HG03097 (cell line): Measurements from ENCODE around the gene KPNB1.

ENCODE experiments used
- ATAC-seq: cut with Tn5 transposase; IDR thresholded peaks from one replicate; pipeline ENCODE4 v1.9.1; 2021; ENCODE audit not compliant: unreplicated experiment, low FRiP score

KPNB1 gene

GRCh38 chr17:47649153-47649971 lies at the start of gene KPNB1:
KPNB1 (plus strand) TSS chr17:47649919; CDS start chr17:47650245, 326 bp downstream.
- peak; percentile 75 for ATAC-seq

- ATAC-seq: no peak
Observed at GRCh38 chr17:47603830-47604597, 45.7 kb upstream of the KPNB1 start.

- no peak for ATAC-seq
Observed at GRCh38 chr17:47604598-47604927, 45.2 kb upstream of the KPNB1 start.

- no peak for ATAC-seq
Observed at GRCh38 chr17:47605011-47605410, 44.7 kb upstream of the KPNB1 start.

- no peak for ATAC-seq
Observed at GRCh38 chr17:47607481-47607880, 42.2 kb upstream of the KPNB1 start.

GRCh38 chr17:47611372-47612350 lies 38.1 kb upstream of the KPNB1 start:
- ATAC-seq: no peak

- ATAC-seq: no peak
Observed at GRCh38 chr17:47615766-47616424, 33.8 kb upstream of the KPNB1 start.

GRCh38 chr17:47618410-47618809 lies 31.3 kb upstream of the KPNB1 start:
- no peak for ATAC-seq

- no peak for ATAC-seq
Observed at GRCh38 chr17:47620503-47621245, 29.0 kb upstream of the KPNB1 start.

DNA sequence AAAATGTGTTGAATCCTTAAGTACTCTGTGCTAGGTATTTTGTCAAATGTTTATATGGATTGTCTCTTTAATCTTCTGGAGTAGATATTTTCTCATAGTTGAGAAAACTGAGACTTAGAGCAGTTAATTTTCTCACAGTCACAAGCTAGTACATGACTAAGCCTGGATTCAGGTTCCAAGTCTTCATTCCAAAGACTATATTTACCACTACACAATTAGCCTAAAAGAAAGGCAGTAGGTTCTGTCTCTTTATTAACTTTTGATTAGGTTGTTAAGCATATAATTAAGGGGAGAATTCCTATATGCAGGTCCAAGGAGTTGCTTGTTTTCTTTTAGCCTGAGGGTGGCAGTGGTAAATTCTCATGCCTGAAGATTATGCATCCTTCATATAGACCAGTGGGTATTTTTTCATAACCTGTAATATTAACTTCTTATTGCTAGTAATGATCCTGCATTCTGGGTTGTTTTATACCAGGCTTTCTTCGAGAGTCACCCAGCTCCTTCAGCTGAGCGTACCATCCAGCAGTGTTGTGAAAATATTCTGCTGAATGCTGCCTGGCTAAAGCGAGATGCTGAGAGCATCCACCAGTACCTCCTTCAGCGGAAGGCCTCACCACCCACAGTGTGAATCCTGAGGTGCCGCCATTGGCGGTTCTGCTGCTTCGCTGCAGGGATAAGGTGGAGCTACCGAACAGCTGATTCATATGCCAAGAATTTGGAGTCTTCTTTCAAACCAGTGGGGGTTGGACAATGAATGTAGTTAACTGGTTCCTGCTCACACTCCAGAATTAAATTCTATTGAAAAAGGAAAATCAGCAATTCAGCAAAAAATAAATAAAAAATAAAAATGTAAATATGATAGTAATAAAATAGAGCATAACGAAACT lies 28.2 kb upstream of the KPNB1 start:
- no peak for ATAC-seq

- no peak for ATAC-seq
Observed at GRCh38 chr17:47622180-47622549, 27.6 kb upstream of the KPNB1 start.

GRCh38 chr17:47624727-47625068 lies 25.0 kb upstream of the KPNB1 start:
- ATAC-seq: no peak

- ATAC-seq: no peak
Observed at GRCh38 chr17:47628014-47628566, 21.6 kb upstream of the KPNB1 start.

DNA sequence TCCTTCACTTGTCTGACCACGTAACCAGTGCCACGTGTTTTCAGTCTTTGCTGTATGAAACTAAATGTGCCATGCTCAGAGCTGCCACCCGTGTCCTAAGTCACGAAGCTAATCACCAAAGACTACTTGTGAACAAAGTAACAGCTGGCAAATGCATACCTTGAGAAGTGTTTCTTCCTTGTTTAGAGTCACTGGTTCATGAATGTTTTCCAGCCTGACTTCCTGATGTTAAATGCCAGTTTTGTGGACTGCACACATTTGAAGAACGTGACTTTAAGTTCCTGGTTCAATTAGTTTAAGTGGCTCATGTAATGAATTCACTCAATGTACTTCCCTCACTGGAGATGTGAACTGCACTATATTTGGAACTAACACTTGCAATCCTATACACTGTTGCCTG lies 19.9 kb upstream of the KPNB1 start:
- ATAC-seq: no peak

DNA sequence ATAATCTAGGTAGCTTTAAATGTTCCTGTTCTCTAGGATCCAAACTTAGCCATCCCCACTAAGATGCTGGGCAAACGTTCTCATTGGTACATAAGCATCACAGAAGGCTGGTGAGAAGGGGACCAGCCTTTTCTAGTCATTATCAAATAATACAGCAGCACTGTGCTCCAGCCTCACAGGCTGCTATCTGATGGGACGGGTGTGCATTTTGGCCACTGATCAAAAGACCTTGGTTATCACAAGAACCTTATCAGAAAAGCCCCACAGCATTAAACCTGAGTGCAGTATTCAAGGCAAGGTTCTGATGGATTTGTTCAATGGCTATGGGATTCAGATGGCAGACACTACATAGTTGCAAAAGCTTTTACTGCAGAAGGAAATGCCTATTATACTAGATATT lies 19.1 kb upstream of the KPNB1 start:
- no peak for ATAC-seq

GRCh38 chr17:47632991-47633390 lies 16.7 kb upstream of the KPNB1 start:
- no peak for ATAC-seq

- ATAC-seq: no peak
Observed at GRCh38 chr17:47633996-47634395, 15.7 kb upstream of the KPNB1 start.

- ATAC-seq: no peak
Observed at GRCh38 chr17:47634870-47635269, 14.8 kb upstream of the KPNB1 start.

DNA sequence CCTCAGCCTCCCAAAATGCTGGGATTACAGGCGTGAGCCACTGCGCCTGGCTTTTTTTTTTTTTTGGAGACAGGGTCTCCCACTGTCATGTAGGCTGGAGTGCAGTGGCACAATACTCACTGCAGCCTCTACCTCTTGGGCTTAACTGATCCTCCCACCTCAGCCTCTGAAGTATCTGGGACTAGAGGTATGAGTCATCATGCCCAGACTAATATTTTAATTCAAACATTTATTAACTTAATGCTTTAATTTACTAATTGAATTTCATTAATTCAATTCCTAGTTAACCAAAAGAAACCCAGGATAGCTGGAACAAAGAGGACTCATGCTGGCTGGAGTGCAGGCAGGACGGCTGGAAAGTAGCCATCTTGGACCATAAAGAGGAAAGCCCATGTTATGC lies 14.0 kb upstream of the KPNB1 start:
- no peak for ATAC-seq
